Measurements from ENCODE around the gene TMEM169. TPM values are rescaled to one million over a fixed set of nuclear protein-coding genes. Genes with fewer than 3 reads are reported as not detected.

Gene TMEM169
- total RNA-seq, 2 donors from 2014 or later, result 1.1 to 3.8 TPM

DNA sequence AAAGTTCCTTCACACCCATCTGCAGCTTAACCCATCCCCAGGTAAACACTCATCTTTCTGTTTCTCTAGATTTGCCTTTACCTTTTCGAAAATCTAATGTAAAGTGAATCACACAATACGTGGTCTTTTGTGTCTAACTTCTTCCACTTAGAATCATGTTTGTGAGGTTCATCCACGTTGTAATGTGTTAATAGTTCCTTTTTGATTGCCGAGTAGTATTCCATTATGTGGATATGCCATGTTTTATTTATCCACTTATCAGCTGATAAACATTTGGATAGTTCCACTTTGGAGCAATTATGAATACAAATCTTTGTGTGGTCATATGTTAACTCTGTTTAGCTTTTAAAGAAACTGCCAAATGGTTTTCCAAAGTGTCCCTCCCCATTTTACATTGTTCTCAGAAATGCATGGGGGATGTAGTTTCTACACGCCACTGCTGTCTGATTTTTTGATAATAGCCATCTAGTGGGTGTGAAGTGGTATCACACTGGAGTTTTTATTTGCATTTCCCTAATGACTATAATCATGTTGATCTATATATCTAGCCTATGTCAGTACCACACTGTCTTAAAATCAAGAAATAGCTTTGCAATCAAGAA, 22.4 kb upstream of the TMEM169 start:
- Mint-ChIP-seq H3K27me3 (ENCODE audit: insufficient read depth) (no peaks in the 10 kb centered on the region), H3K9me3 (peaks cover 3% of the 10 kb centered on the region), H3K4me3 (no peak overlapping the region), H3K4me1 (peaks cover 3% of the 10 kb centered on the region), H3K36me3 (ENCODE audit: low read depth) (peaks cover 14% of the 10 kb centered on the region), H3K27ac (no peak overlapping the region)
- Histone ChIP-seq H3K27me3 (ENCODE audit: control insufficient read depth, insufficient read depth, low read length, poor library complexity, severe bottlenecking) (no peaks in the 10 kb centered on the region), H3K27ac (ENCODE audit: low read depth, low read length) (no peak overlapping the region), H3K9me3 (ENCODE audit: control insufficient read depth, low read length) (no peaks in the 10 kb centered on the region), H3K36me3 (ENCODE audit: control insufficient read depth, insufficient read depth, low read length) (peaks cover 17% of the 10 kb centered on the region), H3K9ac (ENCODE audit: extremely low read depth, low read length, poor library complexity, severe bottlenecking) (no peak overlapping the region), H3K4me1 (ENCODE audit: control insufficient read depth, insufficient read depth, low read length) (no peaks in the 10 kb centered on the region), H3K4me3 (ENCODE audit: low read length) (no peak overlapping the region)
- 92 to 98% methylated on average over 4 to 5 of the region's 5 CpGs for WGBS, 2 experiments (ENCODE audit: insufficient coverage in 1 of 2, insufficient read length in 1 of 2)
- peak; percentile 47 for TF ChIP-seq CTCF (conservative IDR thresholded peaks at IDR 0.05)
- no peak for DNase-seq

DNA sequence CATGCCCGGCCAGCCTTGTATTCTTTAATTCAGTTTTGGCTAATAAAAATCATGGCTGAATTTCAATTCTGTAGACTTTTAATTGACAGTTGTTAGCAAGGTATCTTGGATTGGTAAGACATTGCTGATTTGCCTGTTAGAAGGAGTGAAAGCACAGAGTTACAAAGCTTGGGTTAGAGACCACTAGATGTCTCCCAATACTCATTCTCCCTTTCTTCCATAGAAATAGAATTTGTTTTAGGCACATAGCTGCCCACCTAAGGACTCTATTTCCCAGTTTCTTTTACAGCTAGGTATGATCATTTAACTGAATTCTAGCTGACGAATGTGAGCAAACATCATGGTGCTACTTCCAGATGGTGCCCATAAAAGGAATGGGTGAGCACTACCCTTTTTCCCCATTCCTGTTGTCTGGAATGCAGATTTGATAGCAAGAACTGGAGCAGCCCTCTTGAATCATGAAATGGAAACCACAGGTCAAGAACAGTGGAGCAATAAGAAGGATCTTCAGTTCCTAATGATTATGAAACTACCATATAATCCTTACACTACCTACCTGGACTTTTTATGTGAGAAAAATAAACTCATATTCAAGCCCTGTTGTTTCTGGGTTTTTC, 17.6 kb upstream of the TMEM169 start:
- Mint-ChIP-seq H3K27ac (no peak overlapping the region), H3K4me1 (no peaks in the 10 kb centered on the region), H3K4me3 (no peak overlapping the region), H3K27me3 (ENCODE audit: insufficient read depth) (no peaks in the 10 kb centered on the region), H3K36me3 (ENCODE audit: low read depth) (peaks cover 11% of the 10 kb centered on the region), H3K9me3 (peaks cover 1% of the 10 kb centered on the region)
- peak; percentile 59 for TF ChIP-seq CTCF (conservative IDR thresholded peaks at IDR 0.05)
- 88 to 89% methylated on average over 2 of the region's 2 CpGs for WGBS, 2 experiments (ENCODE audit: insufficient coverage in 1 of 2, insufficient read length in 1 of 2)
- Histone ChIP-seq H3K9me3 (ENCODE audit: control insufficient read depth, low read length) (no peaks in the 10 kb centered on the region), H3K4me3 (ENCODE audit: low read length) (no peak overlapping the region), H3K9ac (ENCODE audit: extremely low read depth, low read length, poor library complexity, severe bottlenecking) (no peak overlapping the region), H3K36me3 (ENCODE audit: control insufficient read depth, insufficient read depth, low read length) (peaks cover 25% of the 10 kb centered on the region), H3K27ac (ENCODE audit: low read depth, low read length) (no peak overlapping the region), H3K4me1 (ENCODE audit: control insufficient read depth, insufficient read depth, low read length) (no peaks in the 10 kb centered on the region), H3K27me3 (ENCODE audit: control insufficient read depth, insufficient read depth, low read length, poor library complexity, severe bottlenecking) (no peaks in the 10 kb centered on the region)
- no peak for DNase-seq

- TF ChIP-seq CTCF (conservative IDR thresholded peaks at IDR 0.05), result no peak
- no peaks in the 10 kb centered on the region for H3K27me3 Mint-ChIP-seq (ENCODE audit: insufficient read depth)
- H3K27ac ChIP-seq (ENCODE audit: low read depth, low read length), result no peak overlapping the region
- H3K27me3 ChIP-seq (ENCODE audit: control insufficient read depth, insufficient read depth, low read length, poor library complexity, severe bottlenecking), result no peaks in the 10 kb centered on the region
- no peak overlapping the region for H3K4me3 Mint-ChIP-seq
- no peak overlapping the region for H3K4me3 ChIP-seq (ENCODE audit: low read length)
- H3K9ac ChIP-seq (ENCODE audit: extremely low read depth, low read length, poor library complexity, severe bottlenecking), result no peak overlapping the region
- H3K36me3 ChIP-seq (ENCODE audit: control insufficient read depth, insufficient read depth, low read length), result peaks cover 19% of the 10 kb centered on the region
- peaks cover 6% of the 10 kb centered on the region for H3K36me3 Mint-ChIP-seq (ENCODE audit: low read depth)
- no peaks in the 10 kb centered on the region for H3K4me1 ChIP-seq (ENCODE audit: control insufficient read depth, insufficient read depth, low read length)
- H3K4me1 Mint-ChIP-seq, result no peaks in the 10 kb centered on the region
- H3K27ac Mint-ChIP-seq, result no peak overlapping the region
- no peaks in the 10 kb centered on the region for H3K9me3 Mint-ChIP-seq
- 100% methylated on average over 1 of the region's 1 CpG; no CpG with 5 or more reads in 1 of the 2 experiments for WGBS, 2 experiments (ENCODE audit: insufficient coverage in 1 of 2, insufficient read length in 1 of 2)
- DNase-seq, result no peak
- H3K9me3 ChIP-seq (ENCODE audit: control insufficient read depth, low read length), result no peaks in the 10 kb centered on the region
Observed at GRCh38 chr2:216064665-216065064, 17.1 kb upstream of the TMEM169 start.

Data from endodermal cell (in vitro differentiated cells).